GM21447 (cell line): Measurements from ENCODE around the gene TCHH.
"Not testable (repeated sequence)": the region's sequence is repeated elsewhere in the genome, so short reads cannot be mapped to it uniquely, and the experiment has no call there.

Experiments
- ATAC-seq: cut with Tn5 transposase; IDR thresholded peaks from one replicate; pipeline ENCODE4 v1.9.1; 2021; ENCODE audit not compliant: unreplicated experiment

TCHH gene

DNA sequence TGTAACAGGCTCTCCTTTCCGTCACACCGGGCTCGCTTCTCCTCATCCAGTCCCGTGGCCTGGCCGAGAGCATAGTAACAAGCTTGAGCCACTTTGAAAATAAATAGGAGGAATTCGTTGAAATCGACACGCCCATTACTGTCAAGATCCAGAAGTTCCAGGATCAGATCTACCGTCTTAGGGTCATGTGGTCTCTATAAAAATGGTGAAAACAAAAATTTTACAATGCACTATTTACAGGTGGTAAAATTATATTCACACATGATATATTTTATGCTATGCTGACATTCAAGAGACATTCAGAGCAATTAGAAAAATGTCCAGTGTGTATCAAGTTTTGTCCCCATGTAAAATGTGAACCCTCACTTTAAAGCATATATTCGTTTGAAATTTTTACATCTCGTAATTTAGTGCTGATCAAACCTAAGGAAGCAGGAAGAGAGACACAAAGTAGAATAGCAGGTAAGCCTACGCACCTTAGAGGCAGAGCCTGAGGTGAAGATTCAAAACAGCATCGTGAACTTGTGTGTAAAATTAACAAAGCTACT lies 2.3 kb downstream of the TCHH start:
- no peak for ATAC-seq

DNA sequence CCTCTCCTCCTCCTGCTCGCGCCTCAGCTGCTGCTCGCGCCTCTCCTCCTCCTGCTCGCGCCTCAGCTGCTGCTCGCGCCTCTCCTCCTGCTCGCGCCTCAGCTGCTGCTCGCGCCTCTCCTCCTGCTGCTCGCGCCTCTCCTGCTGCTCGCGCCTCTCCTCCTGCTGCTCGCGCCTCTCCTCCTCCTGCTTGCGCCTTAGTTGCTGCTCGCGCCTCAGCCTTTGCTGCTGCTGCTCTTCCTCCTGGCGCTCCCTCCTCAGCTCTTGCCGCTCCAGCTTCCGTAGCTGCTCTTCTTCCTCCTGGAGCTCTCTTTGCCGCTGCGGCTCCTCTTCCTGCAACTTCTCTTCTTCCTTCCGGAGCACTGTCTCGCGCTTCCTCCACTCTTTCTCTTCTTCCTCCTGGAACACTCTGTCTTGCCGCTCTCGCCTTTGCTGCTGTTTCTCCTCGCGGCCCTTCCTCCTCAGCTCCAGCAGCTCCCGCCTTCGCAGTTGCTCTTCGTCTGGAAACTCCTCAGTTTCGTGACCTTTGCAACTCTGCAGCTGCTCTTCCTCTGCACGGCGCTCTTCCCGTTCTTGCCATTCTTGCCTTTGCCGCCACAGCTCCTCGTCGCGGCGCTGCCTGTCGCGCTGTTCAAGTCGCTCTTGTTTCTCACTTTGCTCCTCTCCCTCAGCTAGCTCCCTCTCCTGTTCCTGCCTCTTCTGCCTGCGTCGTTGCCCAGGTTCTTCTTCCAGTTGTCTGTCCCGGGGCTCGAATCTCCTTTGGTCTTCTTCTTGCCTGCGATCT lies 3.0 kb downstream of the TCHH start:
- no peak for ATAC-seq

DNA sequence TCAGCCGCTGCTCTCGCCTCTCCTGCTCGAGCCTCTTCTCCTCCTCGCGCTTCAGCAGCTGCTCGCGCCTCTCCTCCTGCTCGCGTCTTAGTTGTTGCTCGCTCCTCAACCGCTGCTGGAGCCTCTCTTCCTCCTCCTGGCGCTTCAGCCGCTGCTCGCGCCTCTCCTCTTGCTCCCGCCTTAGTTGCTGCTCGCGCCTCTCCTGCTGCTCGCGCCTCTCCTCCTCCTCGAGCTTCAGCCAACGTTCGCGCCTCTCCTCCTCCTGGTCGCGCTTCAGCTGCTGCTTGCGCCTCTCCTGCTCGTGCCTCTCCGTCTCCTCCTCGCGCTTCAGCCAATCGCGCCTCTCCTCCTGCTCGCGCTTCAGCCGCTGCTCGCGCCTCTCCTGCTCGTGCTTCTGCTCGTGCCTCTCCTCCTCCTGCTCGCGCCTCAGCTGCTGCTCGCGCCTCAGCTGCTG lies 3.7 kb downstream of the TCHH start:
- no peak for ATAC-seq

DNA sequence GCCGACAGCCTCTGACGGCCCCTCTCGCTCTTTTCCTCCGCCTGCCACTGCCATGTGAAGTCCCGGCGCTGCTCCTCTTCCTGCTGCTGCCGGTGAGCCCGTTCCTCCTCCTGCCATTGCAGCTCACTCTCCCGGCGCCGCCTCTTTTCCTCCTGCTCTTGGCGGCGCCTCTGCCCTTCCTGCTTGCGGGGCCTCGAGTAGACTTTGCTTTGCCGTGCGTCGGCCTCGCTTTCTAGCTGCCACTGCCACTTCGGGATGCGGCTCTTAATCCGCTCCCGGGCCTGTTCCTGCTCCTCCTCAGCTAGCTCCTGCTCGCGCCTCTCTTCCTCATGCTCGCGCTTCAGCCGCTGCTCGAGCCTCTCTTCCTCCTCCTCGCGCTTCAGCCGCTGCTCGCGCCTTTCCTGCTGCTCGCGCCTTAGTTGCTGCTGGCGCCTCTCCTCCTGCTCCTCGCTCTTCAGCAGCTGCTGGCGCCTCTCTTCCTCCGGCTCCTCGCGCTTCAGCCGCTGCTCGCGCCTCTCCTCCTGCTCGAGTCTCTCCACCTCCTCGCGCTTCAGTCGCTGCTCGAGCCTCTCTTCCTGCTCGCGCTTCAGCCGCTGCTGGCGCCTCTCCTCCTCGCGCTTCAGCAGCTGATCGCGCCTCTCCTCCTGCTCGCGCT lies 4.3 kb downstream of the TCHH start:
- ATAC-seq = no peak

DNA sequence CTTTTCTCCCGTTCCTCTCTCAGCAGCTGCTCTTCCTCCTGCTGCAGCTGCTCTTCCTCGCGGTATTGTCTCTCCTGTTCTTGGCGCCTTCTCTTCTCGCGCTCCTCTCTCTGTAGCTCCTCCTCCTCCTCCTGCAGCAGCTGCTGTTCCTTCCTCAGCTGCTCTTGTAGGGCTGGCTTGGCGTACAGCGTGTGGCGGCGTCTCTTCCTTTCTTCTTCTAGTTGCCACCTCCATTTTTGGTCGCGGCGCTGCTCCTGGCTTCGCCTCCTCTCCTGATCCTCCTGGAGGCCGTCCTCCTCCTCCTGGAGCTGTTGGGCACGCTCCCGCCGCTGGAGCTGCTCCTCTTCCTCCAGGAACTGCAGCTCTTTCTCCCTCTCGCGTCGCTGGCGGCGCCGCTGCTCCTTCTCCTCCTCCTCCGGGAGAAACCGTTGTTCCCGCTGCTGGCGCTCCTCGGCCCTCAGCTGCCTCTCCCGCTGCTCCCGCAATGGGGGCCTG lies 4.8 kb downstream of the TCHH start:
- no peak for ATAC-seq

DNA sequence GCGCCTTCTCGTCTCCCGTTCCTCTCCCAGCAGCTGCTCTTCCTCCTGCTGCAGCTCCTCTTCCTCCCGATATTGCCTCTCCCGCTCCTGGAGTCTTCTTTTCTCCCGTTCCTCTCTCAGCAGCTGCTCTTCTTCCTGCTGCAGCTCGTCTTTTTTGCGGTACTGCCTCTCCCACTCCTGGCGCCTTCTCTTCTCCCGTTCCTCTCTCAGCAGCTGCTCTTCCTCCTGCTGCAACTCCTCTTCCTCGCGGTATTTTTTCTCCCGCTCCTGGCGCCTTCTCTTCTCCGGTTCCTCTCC lies 5.3 kb downstream of the TCHH start:
- no peak for ATAC-seq

DNA sequence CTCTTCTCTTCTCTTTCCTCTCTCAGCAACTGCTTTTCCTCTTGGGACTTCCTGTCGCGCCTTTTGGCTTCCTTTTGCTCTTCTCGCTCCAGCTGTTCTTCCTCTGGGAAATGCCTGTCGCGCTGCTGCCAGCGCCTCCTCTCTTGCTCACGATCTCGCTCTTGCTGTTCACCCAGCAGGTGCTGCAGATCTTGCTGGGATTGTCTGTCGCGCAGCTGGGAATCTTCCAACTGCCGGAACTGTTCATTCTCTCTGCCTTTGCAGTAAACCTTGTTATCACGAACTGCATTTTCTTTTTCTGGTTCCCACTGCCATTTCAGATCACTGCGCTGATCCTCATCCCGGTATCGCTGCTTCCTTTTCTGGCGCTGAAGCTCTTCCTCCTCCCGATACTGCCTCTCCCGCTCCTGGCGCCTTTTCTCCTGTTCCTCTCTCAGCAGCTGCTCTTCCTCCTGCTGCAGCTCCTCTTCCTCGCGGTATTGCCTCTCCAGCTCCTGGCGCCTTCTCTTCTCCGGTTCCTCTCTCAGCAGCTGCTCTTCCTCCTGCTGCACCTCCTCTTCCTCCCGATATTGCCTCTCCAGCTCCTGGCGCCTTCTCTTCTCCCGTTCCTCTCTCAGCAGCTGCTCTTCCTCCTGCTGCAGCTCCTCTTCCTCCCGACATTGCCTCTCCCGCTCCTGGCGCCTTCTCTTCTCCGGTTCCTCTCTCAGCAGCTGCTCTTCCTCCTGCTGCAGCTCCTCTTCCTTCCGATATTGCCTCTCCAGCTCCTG lies 5.8 kb downstream of the TCHH start:
- no peak for ATAC-seq

DNA sequence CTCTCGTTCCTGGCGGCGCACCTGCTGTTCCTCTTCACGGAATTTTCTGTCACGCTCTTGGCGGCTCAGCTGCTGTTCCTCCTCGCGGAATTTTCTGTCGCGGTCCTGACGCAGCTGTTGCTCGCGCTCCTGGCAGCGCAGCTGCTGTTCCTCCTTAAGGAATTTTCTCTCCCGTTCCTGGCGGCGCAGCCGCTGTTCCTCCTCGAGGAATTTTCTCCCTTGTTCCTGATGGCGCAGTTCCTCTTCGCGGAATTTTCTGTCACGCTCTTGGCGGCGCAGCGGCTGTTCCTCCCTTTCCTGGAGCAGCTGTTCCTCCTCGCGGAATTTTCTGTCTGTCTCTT lies 6.4 kb downstream of the TCHH start:
- no peak for ATAC-seq

DNA sequence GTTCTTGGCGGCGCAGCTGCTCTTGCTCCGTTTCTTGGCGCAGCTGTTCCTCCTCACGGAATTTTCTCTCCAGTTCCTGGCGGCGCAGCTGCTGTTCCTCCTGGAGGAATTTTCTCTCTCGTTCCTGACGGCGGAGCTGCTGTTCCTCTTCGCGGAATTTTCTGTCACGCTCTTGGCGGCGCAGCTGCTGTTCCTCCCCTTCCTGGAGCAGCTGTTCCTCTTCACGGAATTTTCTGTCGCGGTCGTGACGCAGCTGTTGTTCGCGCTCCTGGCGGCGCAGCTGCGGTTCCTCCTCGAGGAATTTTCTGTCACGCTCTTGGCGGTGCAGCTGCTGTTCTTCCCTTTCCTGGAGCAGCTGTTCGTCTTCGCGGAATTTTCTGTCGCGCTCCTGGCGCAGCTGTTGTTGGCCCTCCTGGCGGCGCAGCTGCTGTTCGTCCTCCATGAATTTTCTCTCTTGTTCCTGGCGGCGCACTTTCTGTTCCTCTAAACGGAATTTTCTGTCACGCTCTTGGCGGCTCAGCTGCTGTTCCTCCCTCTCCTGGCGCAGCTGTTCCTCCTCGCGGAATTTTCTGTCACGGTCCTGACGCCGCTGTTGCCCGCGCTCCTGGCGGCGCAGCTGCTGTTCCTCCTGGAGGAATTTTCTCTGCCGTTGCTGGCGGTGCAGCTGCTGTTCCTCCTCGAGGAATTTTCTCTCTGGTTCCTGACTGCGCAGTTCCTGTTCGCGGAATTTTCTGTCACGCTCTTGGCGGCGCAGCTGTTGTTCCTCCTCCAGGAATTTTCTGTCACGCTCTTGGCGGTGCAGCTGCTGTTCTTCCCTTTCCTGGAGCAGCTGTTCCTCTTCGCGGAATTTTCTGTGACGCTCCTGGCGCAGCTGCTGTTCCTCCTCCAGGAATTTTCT lies 7.0 kb downstream of the TCHH start:
- ATAC-seq = no peak

DNA sequence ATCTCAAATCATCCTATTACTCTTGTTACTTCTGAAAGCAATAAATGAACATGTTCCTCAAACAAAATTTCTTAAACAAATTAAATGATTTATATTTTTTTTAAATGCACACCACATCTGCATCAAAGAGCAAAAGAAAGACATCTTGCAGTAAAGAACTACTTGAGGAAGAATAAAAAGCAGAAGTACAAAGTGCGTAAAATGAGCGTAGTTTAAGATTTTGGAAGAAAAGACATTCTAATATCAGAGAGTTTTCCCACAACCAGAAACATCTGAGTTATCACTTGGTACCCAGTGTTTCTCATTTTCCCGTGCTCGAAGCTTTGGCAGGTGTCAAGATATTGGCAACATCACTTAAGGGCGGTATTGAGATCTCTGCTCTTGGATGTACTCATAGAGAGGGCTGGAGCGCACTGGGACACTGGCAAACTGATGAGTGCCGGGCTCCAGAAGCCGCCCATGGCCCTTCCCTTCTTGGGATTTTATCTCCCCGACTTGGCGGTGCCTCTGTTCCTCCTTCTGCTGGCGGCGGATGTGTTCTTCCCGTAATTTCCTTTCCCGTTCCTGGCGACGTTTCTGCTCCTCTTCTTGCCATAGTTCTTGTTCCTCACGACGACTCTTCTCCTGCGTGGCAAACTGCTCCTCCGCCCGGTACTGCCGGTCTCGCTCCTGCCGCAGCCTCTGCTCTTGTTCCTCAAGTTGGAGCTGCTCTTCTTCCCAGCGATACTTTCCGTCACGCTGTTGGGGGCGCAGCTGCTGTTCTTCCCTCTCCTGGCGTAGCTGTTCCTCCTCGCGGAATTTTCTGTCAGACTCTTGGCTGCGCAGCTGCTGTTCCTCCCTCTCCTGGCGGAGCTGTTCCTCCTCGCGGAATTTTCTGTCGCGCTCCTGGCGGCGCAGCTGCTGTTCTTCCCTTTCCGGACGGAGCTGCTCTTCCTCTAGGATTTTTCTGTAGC lies 7.9 kb downstream of the TCHH start:
- ATAC-seq = no peak

DNA sequence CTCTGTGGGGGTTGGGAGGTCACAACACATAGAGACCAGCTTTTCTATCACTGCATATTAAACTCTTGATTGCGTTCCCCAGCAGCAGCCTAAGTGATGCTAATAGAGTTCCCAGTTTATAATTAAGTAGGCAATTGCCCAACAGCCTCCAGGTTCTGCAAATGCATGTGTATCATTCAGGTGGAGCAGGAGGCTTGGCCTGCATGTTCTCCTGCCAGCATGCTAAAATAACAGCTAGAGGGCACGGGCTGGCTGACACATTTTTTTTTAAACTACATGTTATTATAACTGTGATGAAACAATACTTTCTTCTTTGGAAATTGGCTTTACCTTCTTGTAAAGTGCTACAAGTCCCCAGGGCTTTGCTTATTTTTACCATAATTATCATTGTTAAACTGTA lies 10.4 kb downstream of the TCHH start:
- ATAC-seq = no peak

DNA sequence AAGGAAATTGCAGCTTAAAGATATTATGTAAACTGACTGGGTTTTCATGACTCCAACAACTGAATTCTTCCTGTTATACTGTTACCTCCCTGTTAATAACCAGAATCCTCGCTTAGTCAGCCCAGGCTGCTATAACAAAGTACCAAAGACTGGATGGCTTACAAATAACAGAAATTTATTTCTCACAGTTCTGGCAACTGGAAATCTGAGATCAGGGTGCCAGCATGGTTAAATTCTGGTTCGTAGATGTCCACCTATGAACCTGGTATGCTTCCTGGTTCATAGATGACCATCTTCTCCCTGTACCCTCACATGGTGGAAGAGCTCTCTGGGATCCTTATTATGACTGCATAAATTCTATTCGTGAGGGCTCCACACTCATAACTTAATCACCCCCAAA lies 18.3 kb downstream of the TCHH start:
- ATAC-seq = no peak

DNA sequence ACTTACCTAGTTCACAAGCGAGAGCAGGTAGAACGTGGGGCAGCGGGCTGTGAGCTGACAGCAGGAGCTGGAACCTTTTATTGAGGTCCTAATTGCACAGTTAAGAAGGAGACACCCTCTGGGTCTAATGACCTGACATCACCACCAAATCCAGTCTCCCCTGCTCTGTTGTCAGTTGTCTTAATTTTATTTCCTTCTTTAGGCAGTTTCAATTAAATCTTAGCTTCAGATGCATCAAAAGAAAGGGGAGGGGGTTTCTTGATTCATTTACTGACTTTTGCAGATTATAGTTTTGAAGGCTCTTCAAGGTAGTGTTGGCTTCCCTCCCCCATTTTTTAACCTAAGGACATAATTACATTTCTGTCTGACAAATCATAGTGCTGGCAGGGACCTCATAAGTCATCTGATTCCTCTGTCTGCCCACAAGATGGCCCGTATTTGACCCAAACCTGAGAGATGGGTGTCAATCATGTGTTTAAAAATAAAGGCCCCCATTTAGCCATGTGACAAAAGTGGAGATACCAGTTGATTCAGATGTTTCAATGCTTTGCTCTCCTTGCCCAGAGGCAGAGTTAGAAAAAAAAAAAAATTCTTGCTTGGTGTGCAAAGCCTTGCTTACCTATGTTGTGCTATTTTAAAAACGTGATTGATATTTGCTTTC lies 26.1 kb downstream of the TCHH start, which contains the start of gene TCHHL1:
Gene TCHHL1 (minus strand): TSS at position 51 of the 661 bp plus-strand sequence. CDS start 921 bp downstream, outside the sequence.
- ATAC-seq = no peak

DNA sequence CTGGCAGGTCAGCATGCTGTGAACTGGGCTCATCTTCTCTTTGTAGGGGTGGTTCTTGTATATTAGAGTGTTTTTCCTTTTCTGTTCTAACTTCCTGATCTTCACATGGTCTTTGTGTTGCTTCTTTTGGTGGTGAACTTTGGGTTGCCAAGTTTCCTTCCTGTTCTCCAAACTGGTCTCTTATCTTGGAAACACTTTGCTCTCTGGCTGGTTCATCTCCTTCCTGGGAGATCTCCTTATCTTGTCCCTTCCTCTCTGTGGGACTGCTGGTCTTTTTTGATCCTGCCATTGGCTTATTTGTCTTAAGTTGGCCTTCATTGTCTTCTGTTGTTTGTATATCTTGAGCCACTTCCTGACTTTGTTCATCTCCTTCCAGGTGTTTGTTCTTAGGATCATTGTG lies 28.5 kb downstream of the TCHH start:
- no peak for ATAC-seq

DNA sequence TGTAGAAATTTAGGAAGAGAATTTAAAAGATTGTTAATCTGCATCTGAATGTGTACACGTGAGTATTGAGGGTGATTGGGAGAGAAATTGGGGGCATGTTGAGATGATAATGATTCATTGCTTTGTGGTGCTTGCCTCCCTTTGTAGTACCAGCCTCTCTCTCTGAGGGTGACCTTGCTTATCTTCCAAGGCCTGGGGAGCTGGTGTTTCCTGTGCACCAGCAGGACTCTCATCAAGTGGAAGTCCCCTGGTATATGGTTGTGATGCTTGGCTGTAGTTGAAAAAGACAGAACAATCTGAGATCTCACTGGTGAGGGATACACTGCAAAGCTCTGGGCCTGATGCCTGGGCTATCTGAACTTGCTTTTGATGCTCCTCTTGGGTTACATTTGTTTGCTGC lies 30.4 kb downstream of the TCHH start:
- no peak for ATAC-seq

DNA sequence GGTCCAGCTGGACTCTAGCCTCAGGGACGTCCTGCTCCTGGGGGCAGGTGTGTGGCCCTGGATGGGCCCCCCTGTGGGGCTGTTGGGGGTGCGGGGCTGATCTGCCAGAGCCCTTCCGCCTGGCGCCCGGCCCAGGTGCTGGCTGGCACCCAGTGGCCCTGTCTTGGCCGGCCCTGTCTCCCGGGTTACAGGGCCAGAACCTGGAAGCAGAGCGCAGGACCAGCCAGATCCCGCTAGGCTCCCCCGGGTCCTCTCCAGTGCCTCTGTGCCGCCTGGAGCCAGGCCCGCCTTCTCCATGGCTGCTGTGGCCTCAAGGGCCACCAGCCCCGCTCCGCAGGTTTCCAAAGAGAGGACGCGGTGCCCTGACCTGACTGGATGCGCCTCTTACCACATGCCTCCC lies 34.2 kb downstream of the TCHH start:
- not testable (repeated sequence) for ATAC-seq

DNA sequence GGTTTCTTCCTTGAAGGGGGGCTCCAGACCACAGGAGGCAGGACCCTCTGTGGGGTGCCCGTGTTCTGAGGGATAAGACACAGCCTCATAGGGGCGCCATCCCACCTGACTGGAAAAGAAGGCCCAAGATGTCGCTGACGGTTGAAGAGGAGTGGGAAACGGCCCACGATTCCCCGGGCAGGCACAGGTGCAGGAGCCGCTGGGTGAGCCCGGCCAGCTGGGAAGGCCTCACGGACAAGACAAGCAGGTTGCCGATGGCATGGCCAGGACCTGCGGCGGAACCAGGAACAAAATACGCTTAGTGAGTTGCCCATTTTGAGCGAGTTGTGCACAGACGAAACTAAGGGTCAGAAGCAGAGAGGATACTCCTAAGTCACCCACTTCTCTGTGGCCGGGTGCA lies 34.8 kb downstream of the TCHH start:
- not testable (repeated sequence) for ATAC-seq

DNA sequence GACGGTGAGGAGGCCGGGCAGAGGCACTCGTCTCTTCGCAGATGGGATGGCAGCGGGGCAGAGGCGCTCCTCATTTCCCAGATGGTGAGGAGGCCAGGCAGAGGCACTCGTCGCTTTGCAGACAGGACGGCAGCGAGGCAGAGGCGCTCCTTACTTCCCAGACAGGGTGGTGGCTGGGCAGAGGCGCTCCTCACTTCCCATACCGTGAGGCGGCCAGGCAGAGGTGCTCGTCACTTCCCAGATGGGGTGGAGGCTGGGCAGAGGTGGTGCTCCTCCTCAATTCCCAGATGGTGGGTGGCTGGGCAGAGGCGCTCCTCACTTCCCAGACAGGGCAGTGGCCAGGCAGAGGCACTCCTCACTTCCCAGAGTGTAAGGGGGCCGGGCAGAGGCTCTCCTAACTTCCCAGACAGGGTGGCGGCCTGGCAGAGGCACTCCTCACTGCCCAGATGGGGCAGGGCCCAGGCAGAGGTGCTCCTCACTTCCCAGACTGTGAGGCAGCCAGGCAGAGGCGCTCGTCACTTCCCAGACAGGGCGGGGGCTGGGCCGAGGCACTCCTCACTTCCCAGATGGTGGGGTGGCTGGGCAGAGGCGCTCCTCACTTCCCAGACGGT lies 36.3 kb downstream of the TCHH start:
- ATAC-seq = no peak

DNA sequence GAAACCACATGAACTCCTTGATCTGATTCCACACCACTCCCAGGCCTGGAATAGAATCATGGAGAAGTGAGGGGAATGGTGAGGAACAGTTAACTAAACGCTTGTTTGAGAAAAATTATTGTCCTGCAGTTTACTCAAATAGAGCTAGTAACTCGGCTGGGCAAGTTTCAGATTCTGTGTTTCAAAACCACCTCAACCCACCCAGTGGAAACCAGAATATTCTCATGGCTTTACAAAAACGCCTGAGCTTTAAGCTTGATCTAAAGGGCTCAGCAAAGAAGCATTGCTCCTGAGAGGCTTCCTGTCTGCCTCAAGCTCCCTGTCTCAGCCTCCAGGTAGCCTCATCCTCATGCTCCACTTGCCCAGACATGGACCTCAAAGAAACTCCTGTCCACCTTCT lies 42.9 kb downstream of the TCHH start:
- no peak for ATAC-seq
